DMS153 treated with DMSO at 0.1 percent for 48 hours (cell line): ENCODE results near the gene FAM25A.
"Not testable (repeated sequence)": the region's sequence is repeated elsewhere in the genome, so short reads cannot be mapped to it uniquely, and the experiment has no call there.

Source experiments
- DNase-seq: peaks from one replicate; lab custom pipeline; 2025; ENCODE audit not compliant: unreplicated experiment; lab: John Stamatoyannopoulos, UW

Gene FAM25A

DNA sequence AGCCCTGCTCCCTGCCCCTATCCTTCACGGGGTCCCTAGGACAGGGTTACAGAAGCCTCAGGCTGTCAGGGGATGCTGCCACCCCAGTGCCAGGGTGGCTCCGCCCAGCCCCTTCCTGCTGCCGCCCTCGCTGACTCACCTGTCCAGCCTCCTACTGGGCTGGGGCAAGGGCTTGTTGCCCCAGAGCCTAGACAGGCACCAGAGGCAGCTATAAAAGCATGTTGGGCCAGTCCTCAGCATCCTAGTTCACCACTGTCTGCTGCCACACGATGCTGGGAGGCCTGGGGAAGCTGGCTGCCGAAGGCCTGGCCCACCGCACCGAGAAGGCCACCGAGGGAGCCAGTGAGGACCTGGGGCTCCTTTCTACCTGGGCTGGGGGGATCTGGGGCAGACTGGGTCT, at the start of gene FAM25A:
FAM25A (plus strand) TSS at position 239 of the 400 bp plus-strand sequence; CDS start at position 270, 31 bp downstream.
- DNase-seq = not testable (repeated sequence)

DNA sequence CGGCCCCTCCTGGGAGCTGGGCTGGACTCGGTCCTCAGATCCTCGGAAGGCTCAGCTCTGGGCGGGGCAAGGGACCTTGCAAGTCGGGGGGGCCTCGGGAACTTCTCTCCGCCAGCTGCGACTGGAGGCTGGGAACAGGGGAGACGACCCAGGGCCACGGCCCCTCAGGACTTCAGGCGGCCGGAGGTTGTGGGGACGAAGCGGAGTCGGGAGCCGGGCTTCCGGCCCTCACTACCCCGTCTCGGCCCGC, 49.2 kb upstream of the FAM25A start:
- DNase-seq = no peak

DNA sequence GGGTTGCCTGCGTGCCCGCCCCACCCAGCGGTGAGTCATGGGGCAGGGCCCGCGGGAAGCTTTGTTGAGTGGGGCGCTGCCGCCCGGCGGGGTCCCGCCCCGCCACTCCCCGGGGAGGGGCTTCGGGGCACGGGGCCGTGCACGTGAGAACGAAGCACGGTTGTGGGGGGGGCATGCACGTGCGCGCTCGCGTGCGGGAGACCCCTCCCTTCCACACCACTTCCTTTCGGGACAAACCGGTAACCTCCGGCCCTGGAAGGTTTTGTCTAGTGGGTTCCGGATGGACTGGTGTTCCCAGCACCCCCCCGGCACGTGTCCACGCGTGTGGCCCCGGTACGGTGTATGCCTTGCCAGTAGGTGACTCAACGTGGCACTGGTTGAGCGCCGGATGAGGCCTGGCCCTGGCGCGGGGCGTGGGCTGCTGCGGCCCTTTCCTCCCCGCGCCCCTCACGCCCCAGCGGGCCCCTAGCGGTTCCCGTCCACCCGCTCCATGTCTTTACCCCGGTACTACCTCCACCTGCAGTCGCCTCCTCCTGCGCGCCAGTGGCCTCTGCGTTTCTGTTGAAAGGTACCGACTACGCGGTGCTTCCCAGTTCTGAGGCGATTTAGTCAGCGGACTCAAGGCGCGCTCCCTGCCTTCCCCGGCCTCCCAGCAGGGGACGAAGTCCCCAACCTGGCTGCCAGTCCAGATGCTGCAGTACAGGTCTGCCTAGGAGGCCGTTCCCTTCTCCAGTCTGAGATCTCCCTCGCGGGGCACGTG, 48.7 kb upstream of the FAM25A start:
- DNase-seq = peak; percentile 60

DNA sequence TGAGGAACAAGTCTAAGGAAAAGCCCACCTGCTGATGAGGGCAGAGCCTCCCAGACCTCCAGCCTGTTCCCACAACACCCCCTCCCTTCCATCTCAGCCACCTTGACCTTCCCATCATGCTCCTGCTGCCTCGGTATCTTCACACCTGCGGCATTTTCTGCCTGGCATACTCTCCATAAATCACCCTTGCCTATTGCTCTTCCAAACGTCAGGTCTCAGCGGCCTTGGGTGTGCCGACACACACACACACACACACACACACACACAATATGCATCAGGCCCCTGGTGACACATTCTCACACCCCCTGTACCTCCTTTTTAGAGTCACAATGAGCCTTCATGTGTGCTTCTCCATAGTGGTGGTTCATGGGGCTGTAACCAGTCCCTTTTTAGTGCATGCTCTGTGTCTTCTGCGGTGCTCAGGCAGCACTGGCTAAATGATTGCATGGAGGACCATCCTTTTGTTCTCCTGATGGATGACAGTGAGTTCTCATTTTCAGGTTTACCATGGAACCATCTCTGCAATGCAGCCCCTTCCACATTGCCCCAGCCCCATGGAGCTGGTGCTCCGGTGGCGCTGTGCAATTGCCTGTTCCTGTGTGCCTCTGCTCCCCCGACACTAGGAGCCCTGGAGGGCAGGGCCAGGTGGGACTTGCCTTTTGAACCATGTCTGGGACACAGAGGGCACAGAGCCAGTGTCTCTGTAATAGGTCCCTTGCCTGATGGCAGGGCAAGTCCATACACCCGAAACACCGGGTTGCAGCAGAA, 47.3 kb upstream of the FAM25A start:
- DNase-seq = no peak

DNA sequence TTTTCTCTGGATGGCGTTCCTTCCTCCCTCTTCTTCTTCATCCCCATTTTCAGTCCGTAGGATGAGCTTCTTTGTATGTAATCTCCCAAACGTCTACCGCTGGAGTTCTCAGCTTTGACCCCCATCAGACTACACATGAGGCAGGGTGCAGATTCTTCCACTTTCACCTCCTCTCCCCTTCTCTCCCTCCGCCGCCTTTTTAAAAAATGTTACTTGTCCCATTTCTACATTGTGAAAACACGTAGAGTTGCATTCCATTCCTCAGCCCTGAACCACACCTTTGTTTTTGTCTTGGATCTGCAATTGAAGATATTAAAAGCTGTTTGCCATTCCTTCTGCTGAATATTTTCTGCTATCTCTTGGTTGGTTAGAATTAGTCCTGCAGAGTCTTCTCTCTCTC, 45.6 kb upstream of the FAM25A start:
- DNase-seq = no peak

DNA sequence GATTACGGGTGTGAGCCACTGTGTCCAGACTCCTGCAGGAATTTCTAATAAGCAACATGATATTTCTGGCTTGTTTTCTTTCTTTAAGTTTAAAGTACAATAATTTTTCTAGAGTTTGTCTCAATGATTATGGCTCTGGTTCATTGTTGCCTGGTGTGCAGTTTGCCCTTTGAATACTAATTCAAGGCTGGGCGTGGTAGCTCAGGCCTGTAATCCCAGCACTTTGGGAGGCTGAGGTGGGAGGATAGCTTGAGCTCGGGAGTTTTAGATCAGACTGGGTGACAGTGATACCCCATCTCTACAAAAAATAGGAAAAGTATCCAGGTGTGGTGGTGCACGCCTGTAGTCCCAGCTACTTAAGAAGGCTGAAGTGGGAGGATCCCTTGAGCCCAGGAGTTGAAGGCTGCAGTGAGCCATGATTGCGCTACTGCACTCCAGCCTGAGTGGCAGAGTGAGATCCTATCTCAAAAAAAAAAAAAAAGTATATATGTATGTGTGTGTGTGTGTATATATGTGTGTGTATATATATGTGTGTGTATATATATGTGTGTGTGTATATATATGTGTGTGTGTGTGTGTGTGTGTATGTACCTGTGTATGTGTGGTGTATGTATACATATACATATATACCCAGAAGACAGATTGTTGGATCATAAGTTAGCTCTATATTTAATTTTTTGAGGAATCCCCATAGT, 43.6 kb upstream of the FAM25A start:
- no peak for DNase-seq

DNA sequence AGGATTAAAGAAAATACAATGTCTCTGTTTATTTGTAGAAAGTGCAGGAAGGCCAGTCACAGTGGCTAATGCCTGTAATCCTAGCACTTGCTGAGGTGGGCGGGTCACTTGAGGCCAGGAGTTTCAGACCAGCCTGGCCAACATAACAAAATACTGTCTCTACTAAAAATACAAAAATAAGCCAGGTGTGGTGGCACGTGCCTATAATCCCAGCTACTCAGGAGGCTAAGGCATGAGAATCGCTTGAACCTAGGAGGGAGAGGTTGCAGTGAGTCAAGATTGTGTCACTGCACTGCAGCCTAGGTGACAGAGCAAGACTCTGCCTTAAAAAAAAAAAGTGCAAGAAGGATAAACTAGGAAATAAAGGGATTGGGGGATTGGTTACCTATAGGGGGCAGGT, 41.6 kb upstream of the FAM25A start:
- not testable (repeated sequence) for DNase-seq

DNA sequence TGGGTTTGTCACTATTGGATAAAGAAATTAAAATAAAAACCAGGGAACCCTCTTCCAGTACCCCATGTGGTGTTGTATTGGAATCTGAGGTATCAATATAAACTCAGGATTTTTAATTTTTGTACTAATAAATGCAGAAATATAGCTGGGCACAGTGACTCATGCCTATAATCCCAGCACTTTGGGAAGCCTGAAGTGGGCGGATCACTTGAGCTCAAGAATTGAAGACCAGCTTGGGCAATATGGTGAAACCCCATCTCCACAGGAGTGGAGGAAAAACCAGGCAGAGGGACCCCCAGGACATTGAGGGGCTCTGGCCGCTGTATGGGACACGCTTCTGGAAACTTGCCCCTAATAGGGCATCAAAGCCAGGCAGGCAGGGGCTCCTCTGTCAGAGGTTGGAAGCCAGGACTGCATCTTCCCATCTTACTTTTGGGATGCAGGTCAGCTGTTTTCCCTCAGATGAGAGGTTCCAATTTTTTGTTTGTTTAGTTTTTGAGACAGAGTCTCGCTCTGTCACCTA, 40.7 kb upstream of the FAM25A start:
- no peak for DNase-seq

DNA sequence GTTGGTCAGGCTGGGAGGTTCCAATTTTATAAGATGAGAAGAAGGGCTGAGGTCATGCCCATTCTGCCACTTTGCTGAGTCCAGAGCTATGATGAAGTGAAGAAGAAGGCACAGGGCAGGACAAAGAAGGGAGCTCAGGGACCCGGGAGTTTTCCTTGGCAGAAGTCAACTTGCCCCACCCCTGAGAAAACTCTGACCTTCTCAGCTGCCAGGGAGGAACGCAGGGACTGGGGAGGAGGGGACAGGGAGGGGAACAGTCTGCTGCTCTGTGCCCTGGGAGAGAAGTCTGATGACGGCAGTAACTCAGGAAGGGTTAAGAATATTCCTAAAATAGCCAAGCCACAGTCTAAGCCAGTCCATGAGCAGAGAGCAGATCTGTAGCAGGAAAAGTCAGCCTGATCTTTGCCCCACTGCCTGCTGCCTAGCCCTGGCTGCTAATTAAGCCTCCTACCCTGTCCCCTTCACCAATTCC, 40.1 kb upstream of the FAM25A start:
- DNase-seq = no peak

DNA sequence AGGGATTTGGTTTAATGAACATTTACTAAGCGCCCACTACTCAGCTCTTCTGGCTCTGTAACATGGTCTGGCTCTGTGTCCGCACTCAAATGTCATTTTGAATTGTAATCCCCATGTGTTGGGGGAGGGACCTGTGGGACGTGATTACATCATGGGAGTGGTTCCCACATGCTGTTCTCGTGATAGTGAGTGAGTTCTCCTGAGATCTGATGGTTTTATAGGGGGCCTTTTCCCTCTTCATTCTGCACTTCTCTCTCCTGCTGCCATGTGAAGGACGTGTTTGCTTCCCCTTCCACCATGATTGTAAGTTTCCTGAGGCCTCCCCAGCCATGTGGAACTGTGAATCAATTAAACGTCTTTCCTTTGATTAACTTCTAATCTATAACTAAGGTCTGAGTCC, 39.1 kb upstream of the FAM25A start:
- not testable (repeated sequence) for DNase-seq

DNA sequence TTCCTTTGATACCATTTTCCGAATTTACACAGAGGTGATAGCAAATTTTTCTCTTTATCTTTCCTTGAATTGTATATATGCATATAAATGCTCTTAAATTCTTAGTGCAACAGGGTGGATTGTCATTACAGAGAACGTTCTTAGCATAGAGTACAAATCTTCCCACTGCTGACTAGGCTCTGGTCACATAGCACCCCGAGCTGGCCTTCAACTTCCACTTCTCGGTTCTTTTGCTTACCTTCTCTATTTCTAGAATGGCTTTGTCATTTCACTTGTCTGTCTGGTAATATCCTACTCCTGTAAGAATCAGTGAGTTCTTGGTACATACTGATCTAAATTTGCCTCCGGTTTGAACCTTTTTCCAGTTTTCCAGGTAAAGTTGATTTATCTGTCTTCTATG, 38.4 kb upstream of the FAM25A start:
- DNase-seq = no peak

DNA sequence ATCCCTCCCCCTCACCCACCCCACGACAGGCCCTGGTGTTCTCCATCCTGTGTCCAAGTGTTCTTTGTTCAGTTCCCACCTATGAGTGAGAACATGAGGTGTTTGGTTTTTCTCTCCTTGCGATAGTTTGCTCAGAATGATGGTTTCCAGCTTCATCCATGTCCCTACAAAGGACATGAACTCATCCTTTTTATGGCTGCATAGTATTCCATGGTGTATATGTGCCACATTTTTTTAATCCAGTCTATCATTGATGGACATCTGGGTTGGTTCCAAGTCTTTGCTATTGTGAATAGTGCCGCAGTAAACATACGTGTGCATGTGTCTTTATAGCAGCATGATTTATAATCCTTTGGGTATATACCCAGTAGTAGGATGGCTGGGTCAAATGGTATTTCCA, 35.6 kb upstream of the FAM25A start:
- DNase-seq = not testable (repeated sequence)

DNA sequence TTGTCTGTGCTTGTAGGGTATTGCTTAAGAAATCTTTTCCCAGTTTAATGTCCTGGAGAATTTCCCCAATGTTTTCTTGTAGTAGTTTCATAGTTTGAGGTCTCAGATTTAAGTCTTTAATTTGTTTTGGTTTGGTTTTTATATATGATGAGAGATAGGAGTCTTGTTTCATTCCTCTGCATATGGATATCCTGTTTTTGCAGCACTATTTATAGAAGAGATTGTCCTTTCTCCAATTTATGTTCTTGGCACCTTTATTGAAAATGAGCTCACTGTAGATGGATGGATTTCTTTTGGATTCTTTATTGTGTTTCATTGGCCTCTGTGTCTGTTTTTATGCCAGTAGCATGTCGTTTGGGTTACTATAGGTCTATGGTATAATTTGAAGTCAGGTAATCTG, 31.6 kb upstream of the FAM25A start:
- no peak for DNase-seq

DNA sequence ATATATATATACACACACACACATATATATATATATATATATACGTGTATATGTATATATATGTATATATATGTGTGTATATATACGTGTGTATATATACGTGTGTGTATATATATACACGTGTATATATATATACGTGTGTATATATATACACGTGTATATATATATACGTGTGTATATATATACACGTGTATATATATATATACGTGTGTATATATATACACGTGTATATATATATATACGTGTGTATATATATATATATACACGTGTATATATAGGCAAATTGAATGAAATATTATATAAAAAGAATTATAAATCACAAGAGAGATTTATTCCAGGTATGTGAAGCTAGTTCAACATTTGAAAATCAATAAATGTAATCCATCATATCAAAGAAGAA, 28.7 kb upstream of the FAM25A start:
- not testable (repeated sequence) for DNase-seq

DNA sequence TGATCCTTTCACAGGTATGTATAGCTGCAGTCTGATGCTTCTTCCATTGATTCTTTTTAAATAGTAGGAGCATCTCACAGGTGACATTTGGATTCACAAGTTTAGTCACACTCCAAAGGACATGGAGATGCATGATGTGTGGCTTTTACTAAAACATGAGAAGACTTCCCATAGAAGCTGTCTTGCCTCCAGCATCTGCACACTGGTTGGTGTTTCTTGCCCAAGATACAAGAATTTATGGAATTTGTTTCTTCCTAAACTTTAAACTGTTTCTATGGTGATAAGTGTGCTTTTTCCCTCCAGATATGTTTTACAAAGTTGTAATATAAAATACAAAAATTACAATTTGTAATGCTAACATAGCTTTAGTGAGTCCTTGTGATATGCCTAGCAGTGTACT, 27.6 kb upstream of the FAM25A start:
- no peak for DNase-seq

DNA sequence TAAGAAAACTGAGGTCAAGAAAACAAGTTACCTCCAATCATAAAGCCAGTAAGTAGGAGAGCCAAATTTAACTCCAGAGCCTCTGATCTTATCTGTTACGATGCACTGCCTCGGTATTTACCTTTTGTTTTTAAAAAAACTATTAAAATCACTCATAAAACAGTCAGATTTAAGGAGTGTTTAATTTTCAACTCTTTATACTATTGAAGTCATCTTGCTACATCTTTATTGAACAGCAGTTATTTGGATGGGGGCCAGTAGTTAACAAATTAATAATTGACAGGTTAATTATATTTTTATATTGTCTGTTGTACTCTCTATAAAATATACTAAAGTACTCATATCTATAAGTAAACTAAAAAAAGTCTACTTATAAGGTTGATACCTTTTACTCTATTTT, 27.2 kb upstream of the FAM25A start:
- DNase-seq = no peak

DNA sequence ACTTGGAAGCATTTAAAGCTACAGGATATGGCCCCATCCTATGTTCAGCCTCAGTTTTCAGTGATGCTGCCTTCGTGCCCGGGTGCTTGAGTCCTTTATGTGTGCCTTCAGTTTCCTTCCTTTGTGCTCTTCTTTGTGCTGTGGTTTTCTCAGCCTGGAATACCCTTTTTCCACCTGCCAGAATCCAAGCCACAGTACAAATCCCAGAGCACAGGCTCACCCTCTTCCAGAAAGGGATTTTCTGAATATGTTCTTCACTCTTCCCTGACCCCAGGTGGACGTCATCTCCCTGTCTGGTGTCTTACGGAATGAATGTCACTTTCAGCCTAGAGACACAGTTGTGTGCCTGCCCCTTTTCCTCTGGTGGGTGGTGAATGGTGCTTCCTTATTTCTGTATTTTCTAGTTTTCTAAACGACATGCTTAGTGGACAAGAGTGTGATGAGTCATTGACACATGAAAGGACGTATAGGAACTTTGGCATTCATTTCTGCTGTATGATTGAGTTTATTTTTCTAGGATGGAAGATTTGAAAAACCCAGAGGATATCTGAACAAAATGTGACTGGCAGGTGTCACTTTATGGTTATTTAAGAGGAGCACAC, 20.2 kb upstream of the FAM25A start:
- DNase-seq = not testable (repeated sequence)

DNA sequence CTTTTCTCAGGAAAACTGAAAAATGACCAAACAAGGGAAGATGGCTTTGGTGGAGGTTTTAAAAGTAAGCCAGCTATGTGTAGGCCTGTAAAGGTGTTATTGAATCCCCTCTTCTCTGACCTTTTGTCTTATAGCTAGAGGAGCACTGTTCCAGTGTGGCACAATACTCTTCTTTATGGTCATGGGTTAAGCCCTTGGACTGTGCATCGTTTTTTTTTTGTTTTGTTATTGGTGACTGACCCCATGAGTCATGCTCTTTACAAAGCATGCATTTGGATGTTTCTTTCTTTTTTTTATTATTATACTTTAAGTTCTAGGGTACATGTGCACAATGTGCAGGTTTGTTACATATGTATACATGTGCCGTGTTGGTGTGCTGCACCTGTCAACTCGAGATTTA, 19.6 kb upstream of the FAM25A start:
- no peak for DNase-seq

DNA sequence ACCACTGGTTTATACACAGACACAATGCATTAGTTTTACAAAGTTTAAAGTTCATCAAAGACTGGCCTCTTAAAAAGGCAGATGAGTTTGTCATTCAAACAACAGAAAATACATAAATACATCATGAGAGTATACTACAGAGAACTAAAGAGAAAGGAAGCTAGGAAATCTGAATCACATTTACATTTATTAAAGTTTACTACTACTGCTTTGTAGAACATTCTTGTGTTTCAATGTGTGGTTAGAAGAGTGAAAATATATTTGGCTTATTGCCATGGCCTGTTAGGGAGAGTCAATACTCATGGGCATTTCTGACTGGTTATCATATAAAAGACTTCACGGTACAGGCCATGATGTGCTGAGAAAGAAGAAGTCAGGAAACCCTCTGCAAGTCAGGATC, 13.0 kb upstream of the FAM25A start:
- not testable (repeated sequence) for DNase-seq

DNA sequence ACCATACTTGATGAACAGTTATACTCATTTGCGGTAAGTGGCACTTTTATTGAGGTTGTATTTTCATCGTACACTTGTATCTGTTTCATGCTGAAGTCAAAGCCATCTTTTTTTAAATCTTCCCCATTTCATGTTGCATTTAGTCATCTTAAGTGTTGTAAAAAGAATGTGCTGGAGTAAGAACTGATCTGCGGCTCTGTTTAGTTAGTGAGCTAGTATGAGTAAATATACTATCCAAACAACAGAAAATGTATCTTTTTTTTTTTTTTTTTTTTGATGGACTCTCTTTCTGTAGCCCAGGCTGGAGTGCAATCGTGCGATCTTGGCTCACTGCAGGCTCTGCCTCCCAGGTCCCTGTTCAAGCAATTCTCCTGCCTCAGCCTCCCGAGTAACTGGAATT, 12.4 kb upstream of the FAM25A start:
- not testable (repeated sequence) for DNase-seq

DNA sequence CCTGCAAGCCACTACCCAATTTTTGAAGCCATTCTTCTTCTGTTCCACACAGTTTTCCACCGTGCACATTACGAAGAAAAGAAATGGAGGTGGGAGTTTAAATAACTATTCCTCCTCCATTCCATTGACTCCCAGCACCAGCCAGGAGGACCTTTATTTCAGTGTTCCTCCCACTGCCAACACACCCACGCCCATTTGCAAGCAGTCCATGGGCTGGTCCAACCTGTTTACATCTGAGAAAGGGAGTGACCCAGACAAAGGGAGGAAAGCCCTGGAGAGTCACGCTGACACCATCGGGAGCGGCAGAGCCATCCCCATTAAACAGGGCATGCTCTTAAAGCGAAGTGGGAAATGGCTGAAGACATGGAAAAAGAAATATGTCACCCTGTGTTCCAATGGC, 11.8 kb upstream of the FAM25A start:
- DNase-seq = not testable (repeated sequence)
